ENCODE results near the gene PRAC2.

PRAC2 gene

DNA sequence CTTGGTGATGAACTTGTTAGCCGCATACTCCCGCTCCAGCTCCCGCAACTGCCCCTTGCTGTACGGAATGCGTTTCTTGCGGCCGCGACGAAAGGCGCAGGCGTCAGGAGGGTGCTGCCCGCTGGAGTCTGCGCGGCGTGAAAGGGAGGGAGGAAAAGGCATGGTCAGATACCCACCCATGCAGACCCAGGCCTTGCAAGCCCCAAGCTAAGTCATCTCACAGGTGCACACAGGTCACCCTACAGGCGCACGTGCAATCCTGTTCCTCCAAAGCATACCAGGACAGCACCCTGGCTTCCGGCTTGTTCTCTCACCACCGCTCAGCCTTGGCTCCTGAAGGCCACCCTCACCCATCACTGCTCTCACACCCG, 3.9 kb downstream of the PRAC2 start:
- H3K4me3 ChIP-seq (ENCODE audit: low read depth, low read length), result no peak overlapping the region
- DNase-seq (ENCODE audit: low read depth), result no peak
- TF ChIP-seq, protein P1, sequence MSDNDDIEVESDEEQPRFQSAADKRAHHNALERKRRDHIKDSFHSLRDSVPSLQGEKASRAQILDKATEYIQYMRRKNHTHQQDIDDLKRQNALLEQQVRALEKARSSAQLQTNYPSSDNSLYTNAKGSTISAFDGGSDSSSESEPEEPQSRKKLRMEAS (IDR thresholded peaks at IDR 0.05; ENCODE audit: low read depth, low read length), result no peak
- TF ChIP-seq MYC (IDR thresholded peaks at IDR 0.05; ENCODE audit: low read depth, low read length), result no peak
- no peak for TF ChIP-seq POLR2A (IDR thresholded peaks at IDR 0.05; ENCODE audit: extremely low read depth, insufficient read length)
- TF ChIP-seq, protein P2, sequence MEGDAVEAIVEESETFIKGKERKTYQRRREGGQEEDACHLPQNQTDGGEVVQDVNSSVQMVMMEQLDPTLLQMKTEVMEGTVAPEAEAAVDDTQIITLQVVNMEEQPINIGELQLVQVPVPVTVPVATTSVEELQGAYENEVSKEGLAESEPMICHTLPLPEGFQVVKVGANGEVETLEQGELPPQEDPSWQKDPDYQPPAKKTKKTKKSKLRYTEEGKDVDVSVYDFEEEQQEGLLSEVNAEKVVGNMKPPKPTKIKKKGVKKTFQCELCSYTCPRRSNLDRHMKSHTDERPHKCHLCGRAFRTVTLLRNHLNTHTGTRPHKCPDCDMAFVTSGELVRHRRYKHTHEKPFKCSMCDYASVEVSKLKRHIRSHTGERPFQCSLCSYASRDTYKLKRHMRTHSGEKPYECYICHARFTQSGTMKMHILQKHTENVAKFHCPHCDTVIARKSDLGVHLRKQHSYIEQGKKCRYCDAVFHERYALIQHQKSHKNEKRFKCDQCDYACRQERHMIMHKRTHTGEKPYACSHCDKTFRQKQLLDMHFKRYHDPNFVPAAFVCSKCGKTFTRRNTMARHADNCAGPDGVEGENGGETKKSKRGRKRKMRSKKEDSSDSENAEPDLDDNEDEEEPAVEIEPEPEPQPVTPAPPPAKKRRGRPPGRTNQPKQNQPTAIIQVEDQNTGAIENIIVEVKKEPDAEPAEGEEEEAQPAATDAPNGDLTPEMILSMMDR (IDR thresholded peaks at IDR 0.05; ENCODE audit: low read depth, low read length), result no peak

DNA sequence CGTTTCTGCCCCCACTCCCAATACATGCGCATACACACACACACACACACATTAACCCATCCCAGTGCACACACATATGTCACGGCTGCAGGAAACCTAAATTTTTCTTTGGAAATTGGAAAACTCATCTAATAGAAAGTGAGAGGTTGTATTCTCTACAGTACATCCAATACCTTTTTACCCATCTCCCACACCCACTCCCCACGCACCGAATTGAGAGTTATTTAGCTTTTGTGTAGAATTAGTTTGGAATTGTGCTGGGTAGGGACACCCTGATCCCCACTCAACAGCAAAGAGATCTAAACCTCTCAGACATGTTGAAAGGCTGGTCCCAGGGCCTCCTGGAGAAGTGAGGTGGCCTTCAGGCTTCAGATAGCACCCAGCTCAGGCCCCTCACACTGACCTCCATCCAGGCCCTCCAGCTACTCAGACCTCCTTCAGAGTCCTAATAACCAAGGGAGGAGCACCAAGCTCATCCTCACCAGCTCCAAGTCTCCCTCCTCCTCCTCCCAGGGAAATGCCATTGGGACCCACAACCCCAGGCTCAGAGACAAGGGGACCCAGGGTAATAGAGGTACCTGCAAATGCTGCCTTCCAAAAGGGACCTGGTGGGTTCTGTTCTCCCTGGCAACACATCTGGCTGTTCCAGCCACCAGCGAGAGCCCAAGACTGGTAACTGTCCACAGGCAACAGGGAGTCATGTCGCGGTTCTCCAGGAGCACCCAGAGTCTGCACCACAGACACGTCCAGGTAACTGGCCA, 4.6 kb downstream of the PRAC2 start:
- no peak for DNase-seq (ENCODE audit: low read depth)
- no peak overlapping the region for H3K4me3 ChIP-seq (ENCODE audit: low read depth, low read length)
- TF ChIP-seq POLR2A (IDR thresholded peaks at IDR 0.05; ENCODE audit: extremely low read depth, insufficient read length) (no peak), MYC (IDR thresholded peaks at IDR 0.05; ENCODE audit: low read depth, low read length) (no peak)
- TF ChIP-seq, protein P2 (IDR thresholded peaks at IDR 0.05; ENCODE audit: low read depth, low read length), result no peak
- TF ChIP-seq, protein P1 (IDR thresholded peaks at IDR 0.05; ENCODE audit: low read depth, low read length), result no peak

DNA sequence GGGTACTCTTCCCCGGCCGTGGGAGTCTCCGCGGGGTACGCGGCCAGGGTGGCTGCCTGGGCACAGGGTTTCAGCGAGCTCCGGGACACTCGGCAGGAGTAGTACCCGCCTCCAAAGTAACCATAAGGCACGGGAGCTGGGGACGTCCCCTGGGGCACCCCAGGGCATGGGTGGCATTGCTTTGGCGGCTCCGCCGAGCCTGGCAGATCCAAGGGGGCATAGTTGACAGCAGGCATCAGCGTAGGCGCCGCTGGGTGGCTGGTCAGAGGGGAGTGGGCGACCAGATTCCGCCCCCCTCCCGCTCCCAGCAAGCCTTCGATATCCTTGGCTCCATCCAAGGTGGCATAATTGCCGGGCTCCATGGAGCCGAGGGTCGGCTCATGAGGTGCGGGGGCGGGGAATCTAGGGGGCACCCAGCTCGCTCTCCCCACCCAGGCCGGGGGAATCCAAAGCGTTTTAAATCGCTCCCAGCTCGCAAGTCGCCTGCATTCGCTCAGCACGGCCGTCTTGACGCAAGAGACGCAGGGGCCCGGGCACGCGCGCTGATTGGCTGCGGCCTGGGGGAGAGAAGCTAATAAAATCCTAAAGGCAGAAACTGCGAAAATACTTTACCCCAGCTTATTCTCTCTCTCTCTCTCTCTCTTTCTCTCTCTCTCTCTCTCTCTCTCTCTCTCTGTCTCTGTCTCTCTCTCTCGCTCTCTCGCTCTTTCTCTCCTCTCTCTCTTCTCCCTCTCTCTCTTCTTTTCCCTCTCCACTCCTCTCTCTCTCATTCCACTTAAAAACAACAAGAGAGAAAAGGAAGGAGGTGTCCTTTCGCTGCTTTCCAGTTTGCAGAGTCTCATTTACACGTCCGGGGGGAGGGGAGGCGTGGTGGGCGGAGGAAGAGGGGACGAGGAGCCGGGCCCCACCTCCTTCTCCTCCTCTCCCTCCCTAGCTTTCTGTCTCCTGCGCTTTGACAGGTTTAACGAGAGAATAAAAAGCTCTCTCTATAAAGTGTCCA, 5.5 kb downstream of the PRAC2 start, which contains the start of gene HOXB13:
HOXB13 (minus strand) TSS at position 519 of the 1,000 bp plus-strand sequence; CDS start at position 362, 157 bp downstream.
- no peak for TF ChIP-seq POLR2A (IDR thresholded peaks at IDR 0.05; ENCODE audit: extremely low read depth, insufficient read length)
- TF ChIP-seq, protein P1 (IDR thresholded peaks at IDR 0.05; ENCODE audit: low read depth, low read length), result no peak
- TF ChIP-seq MYC (IDR thresholded peaks at IDR 0.05; ENCODE audit: low read depth, low read length), result no peak
- TF ChIP-seq, protein P2 (IDR thresholded peaks at IDR 0.05; ENCODE audit: low read depth, low read length), result no peak
- no peak within 1 kb of the TSS for H3K4me3 ChIP-seq (ENCODE audit: low read depth, low read length)
- DNase-seq (ENCODE audit: low read depth), result no peak

DNA sequence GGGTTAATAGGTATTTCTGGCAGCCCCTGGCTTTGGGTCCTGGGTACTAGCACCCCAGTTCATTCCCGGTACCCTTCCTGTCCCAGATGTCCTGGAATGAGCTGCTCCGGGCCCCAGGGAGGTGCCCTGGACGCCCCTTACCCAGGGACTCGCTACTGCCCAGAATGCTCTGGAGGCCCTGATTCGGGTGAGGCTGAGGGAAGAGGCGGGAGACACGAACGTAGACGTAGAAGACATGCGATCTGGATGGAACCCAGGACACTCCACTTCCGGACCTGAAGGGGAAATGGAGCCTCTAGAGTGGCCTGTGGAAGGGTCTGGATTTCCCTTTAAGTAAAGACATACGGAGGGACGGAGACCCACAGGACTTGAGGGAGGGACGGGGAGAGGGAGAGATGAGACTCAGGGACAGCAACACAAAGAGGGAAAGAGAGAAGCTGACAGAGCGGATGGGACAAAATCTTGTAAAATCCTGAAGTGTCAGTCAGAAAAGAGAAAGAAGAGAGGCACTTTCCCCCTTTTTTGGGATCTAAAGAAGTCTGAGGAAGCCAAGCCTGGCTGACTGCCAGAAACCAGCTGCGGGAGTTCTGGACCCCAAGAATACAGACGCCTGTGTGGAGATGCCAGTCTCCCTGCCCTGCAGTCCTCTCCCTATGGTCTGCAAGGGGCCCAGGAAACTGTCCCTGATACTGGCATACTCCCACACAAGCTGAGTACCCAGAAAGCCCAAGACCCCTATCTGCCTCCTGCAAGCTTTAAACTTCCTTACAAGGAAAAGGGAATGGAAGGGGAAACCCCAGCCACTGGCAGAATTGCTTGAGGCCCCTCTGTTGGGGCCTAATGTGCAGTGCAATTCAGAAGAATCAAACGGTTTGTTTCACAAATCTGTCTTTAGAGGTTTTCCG, 6.6 kb downstream of the PRAC2 start:
- H3K4me3 ChIP-seq (ENCODE audit: low read depth, low read length), result no peak overlapping the region
- TF ChIP-seq, protein P2 (IDR thresholded peaks at IDR 0.05; ENCODE audit: low read depth, low read length), result no peak
- no peak for TF ChIP-seq MYC (IDR thresholded peaks at IDR 0.05; ENCODE audit: low read depth, low read length)
- TF ChIP-seq, protein P1 (IDR thresholded peaks at IDR 0.05; ENCODE audit: low read depth, low read length), result no peak
- TF ChIP-seq POLR2A (IDR thresholded peaks at IDR 0.05; ENCODE audit: extremely low read depth, insufficient read length), result no peak

DNA sequence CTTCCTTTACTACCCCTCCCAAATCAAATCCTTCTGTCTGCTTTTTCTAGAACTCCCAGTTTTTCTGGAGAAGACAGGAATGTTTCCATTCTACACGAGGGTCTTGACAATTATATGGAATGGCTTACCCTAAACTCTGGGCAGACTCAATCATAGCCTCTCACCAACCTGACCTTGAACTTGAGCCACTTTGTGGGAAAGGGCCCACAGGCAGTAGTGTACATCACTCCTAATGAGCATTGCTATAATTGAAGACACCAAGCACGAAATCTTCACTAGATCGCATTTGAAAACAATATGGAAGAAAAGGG, 7.2 kb downstream of the PRAC2 start:
- no peak for DNase-seq (ENCODE audit: low read depth)
- H3K4me3 ChIP-seq (ENCODE audit: low read depth, low read length), result no peak overlapping the region
- TF ChIP-seq, protein P2 (IDR thresholded peaks at IDR 0.05; ENCODE audit: low read depth, low read length), result no peak
- TF ChIP-seq MYC (IDR thresholded peaks at IDR 0.05; ENCODE audit: low read depth, low read length) (no peak), POLR2A (IDR thresholded peaks at IDR 0.05; ENCODE audit: extremely low read depth, insufficient read length) (no peak)
- TF ChIP-seq, protein P1 (IDR thresholded peaks at IDR 0.05; ENCODE audit: low read depth, low read length), result no peak

More for the DNA sequence above, 6.6 kb downstream of the PRAC2 start:
- no peak for DNase-seq (ENCODE audit: low read depth)
